Aorta (tissue), 5 donors: ENCODE data around the gene IQGAP3. TPM values are rescaled to one million over a fixed set of nuclear protein-coding genes. Genes with fewer than 3 reads are reported as not detected.
A peak's percentile ranks its signal among the peaks of the same experiment; 100 is the strongest.
"Not testable (repeated sequence)": the region's sequence is repeated elsewhere in the genome, so short reads cannot be mapped to it uniquely, and the experiment has no call there.

Experiments used
- ATAC-seq: fragments of 200-7000 bp; cut with Tn5 transposase; one replicate; pipeline ENCODE4 v1.9.1; 2022; ENCODE audit warnings: moderate library complexity; ENCODE audit not compliant: low FRiP score
- DNase-seq, 2 donors: peaks; one replicate each; pipeline ENCODE4 v3.0.0-alpha.2; 2020
- H3K27ac ChIP-seq, 2 donors: one replicate each; pipeline ENCODE4 v1.5.1; 2013; ENCODE audit warnings: low read length in 2 of 2, mild to moderate bottlenecking in 2 of 2, moderate library complexity in 2 of 2, control low read depth in 1 of 2, inconsistent platforms in 1 of 2, low read depth in 1 of 2
- H3K27me3 ChIP-seq, 2 donors: one replicate each; pipeline ENCODE4 v1.6.1; 2013; ENCODE audit warnings: control low read depth in 1 of 2, low read length in 1 of 2, mild to moderate bottlenecking in 1 of 2, moderate library complexity in 1 of 2; ENCODE audit not compliant: insufficient read depth in 2 of 2, control insufficient read depth in 1 of 2
- H3K36me3 ChIP-seq, 2 donors: one replicate each; pipeline ENCODE4 v1.6.1; 2013; ENCODE audit warnings: control low read depth in 1 of 2, low read length in 1 of 2, mild to moderate bottlenecking in 1 of 2; ENCODE audit not compliant: insufficient read depth in 2 of 2, control insufficient read depth in 1 of 2
- H3K4me1 ChIP-seq, 2 donors: one replicate each; pipeline ENCODE4 v1.6.1; 2013; ENCODE audit warnings: low read length in 2 of 2, control low read depth in 1 of 2, mild to moderate bottlenecking in 1 of 2, moderate library complexity in 1 of 2; ENCODE audit not compliant: insufficient read depth in 2 of 2, control insufficient read depth in 1 of 2
- H3K4me3 ChIP-seq, 2 donors: one replicate each; pipeline ENCODE4 v1.5.1; 2013; ENCODE audit warnings: low read length in 2 of 2, control low read depth in 1 of 2, mild to moderate bottlenecking in 1 of 2
- H3K9me3 ChIP-seq: one replicate; pipeline ENCODE4 v1.6.1; 2013; ENCODE audit warnings: mild to moderate bottlenecking, low read length; ENCODE audit not compliant: control insufficient read depth
- WGBS, 2 donors: extraction: QIAGEN DNeasy Blood & Tissue Kit; methylation state at CpG; one replicate each; pipeline ENCODE4 v1.1.7; 2013; 5-methylcytosine and 5-hydroxymethylcytosine counted together
- intact Hi-C, 2 donors: fragments of 100-400 bp; cut with DNase I; formaldehyde crosslinking; loops; one replicate each; pipeline versions ENCODE4 v1.14.2 to v1.15.0; 2022
- polyA plus RNA-seq, 2 donors: library from polyadenylated mRNA; stranded (reverse); fragments of 200-250 nt; gene quantifications; one replicate each; pipeline ENCODE4 v1.2.3, GENCODE V29; 2013
- total RNA-seq, 2 donors: library from RNA; stranded (reverse); fragmentation: NEBNext Ultra II Directional; extraction: Animal tissue kit (Norgen Biotek cat#: 25700); gene quantifications; one replicate each; pipeline ENCODE4 v1.2.1, GENCODE V29; 2021
- donor health status: healthy with polysubstance abuse.
- donor health status: Bipolar disorder and iron deficiency.
- donor health status: DM: no; HTN: no; CAD: no.
- donor health status: DM: no; HTN: no; CAD: no.
- donor health status: DM: yes; HTN: yes; CAD: no.

The IQGAP3 gene
- total and polyA plus RNA-seq, 4 donors, result 0.10 to 2.3 (median 0.48) TPM

- intact Hi-C loops, result no loop called here
- WGBS, 2 donors, result 82 to 85% methylated on average over 8 of the region's 8 CpGs
These were observed 17.4 kb downstream of the IQGAP3 start for GRCh38 chr1:156554971-156555370.

GRCh38 chr1:156553860-156554485 lies 18.4 kb downstream of the IQGAP3 start:
- Histone ChIP-seq H3K9me3 (no peaks in the 10 kb centered on the region), H3K4me1 (no peaks in the 10 kb centered on the region), H3K4me3 (no peak overlapping the region), H3K36me3 (no peaks in the 10 kb centered on the region), H3K27me3 (no peaks in the 10 kb centered on the region), H3K27ac (no peak overlapping the region)
- no peak for ATAC-seq
- 90 to 93% methylated on average over 6 of the region's 6 CpGs for WGBS, 2 donors
- DNase-seq, result no peak
- intact Hi-C loops, result no loop called here

More at GRCh38 chr1:156554971-156555370, 17.4 kb downstream of the IQGAP3 start:
- no peak overlapping the region for H3K27ac ChIP-seq
- H3K27me3 ChIP-seq, result no peaks in the 10 kb centered on the region
- ATAC-seq, result no peak
- no peak overlapping the region for H3K4me3 ChIP-seq
- H3K9me3 ChIP-seq, result no peaks in the 10 kb centered on the region
- DNase-seq, result peak in 1 of 2 donors; percentile 12
- H3K36me3 ChIP-seq, result no peaks in the 10 kb centered on the region
- H3K4me1 ChIP-seq, result no peaks in the 10 kb centered on the region

GRCh38 chr1:156552937-156553336 lies 19.4 kb downstream of the IQGAP3 start:
- H3K36me3 ChIP-seq, H3K4me3 ChIP-seq, H3K27ac ChIP-seq, H3K4me1 ChIP-seq, intact Hi-C loops, H3K27me3 ChIP-seq, H3K9me3 ChIP-seq: not testable (repeated sequence)
- ATAC-seq (peak; percentile 39), DNase-seq (peak in 1 of 2 donors; percentile 72)
- WGBS, 2 donors, result 95 to 100% methylated on average over 4 of the region's 4 CpGs

GRCh38 chr1:156552518-156552917 lies 19.8 kb downstream of the IQGAP3 start:
- no peak for DNase-seq
- WGBS, 2 donors, result 76 to 77% methylated on average over 5 of the region's 5 CpGs
- no peak for ATAC-seq
- intact Hi-C loops, result no loop called here
- H3K9me3 ChIP-seq, result no peaks in the 10 kb centered on the region
- no peaks in the 10 kb centered on the region for H3K27me3 ChIP-seq
- no peak overlapping the region for H3K4me3 ChIP-seq
- no peaks in the 10 kb centered on the region for H3K36me3 ChIP-seq
- no peaks in the 10 kb centered on the region for H3K4me1 ChIP-seq
- H3K27ac ChIP-seq, result no peak overlapping the region

- no peak overlapping the region for H3K27ac ChIP-seq
- no peak overlapping the region for H3K4me3 ChIP-seq
- DNase-seq, result peak in 1 of 2 donors; percentile 6
- H3K4me1 ChIP-seq, result no peaks in the 10 kb centered on the region
- intact Hi-C loops, result no loop called here
- no peaks in the 10 kb centered on the region for H3K9me3 ChIP-seq
- WGBS, 2 donors, result 96 to 97% methylated on average over 6 of the region's 6 CpGs
- H3K36me3 ChIP-seq, result no peaks in the 10 kb centered on the region
- no peak for ATAC-seq
- no peaks in the 10 kb centered on the region for H3K27me3 ChIP-seq
These were observed 20.5 kb downstream of the IQGAP3 start for GRCh38 chr1:156551869-156552268.

GRCh38 chr1:156551066-156551643 lies 21.2 kb downstream of the IQGAP3 start:
- DNase-seq (no peak), ATAC-seq (no peak)
- intact Hi-C loops, result no loop called here
- Histone ChIP-seq H3K36me3 (no peaks in the 10 kb centered on the region), H3K4me1 (no peaks in the 10 kb centered on the region), H3K27me3 (no peaks in the 10 kb centered on the region), H3K27ac (no peak overlapping the region), H3K9me3 (no peaks in the 10 kb centered on the region), H3K4me3 (no peak overlapping the region)
- WGBS, 2 donors, result 93 to 94% methylated on average over 3 of the region's 3 CpGs

GRCh38 chr1:156550346-156550745 lies 22.0 kb downstream of the IQGAP3 start:
- H3K36me3 ChIP-seq, result no peaks in the 10 kb centered on the region
- ATAC-seq (no peak), DNase-seq (no peak)

GRCh38 chr1:156549831-156550230 lies 22.5 kb downstream of the IQGAP3 start:
- no peaks in the 10 kb centered on the region for H3K9me3 ChIP-seq

More at GRCh38 chr1:156550346-156550745, 22.0 kb downstream of the IQGAP3 start:
- no peaks in the 10 kb centered on the region for H3K4me1 ChIP-seq
- H3K9me3 ChIP-seq, result no peaks in the 10 kb centered on the region
- H3K27me3 ChIP-seq, result no peaks in the 10 kb centered on the region
- no peak overlapping the region for H3K4me3 ChIP-seq
- no peak overlapping the region for H3K27ac ChIP-seq
- 70 to 85% methylated on average over 5 of the region's 5 CpGs for WGBS, 2 donors
- intact Hi-C loops, result no loop called here

GRCh38 chr1:156549390-156549789 lies 23.0 kb downstream of the IQGAP3 start:
- H3K36me3 ChIP-seq, result no peaks in the 10 kb centered on the region
- no peak for DNase-seq
- H3K4me1 ChIP-seq, result no peaks in the 10 kb centered on the region
- intact Hi-C loops, result no loop called here
- whole genome bisulfite sequencing, 2 donors, result 84 to 85% methylated on average over 2 of the region's 2 CpGs
- no peak for ATAC-seq
- H3K9me3 ChIP-seq, result no peaks in the 10 kb centered on the region
- H3K27me3 ChIP-seq, result no peaks in the 10 kb centered on the region
- H3K4me3 ChIP-seq, result no peak overlapping the region
- no peak overlapping the region for H3K27ac ChIP-seq

More at GRCh38 chr1:156549831-156550230, 22.5 kb downstream of the IQGAP3 start:
- H3K4me3 ChIP-seq, result no peak overlapping the region
- H3K36me3 ChIP-seq, result no peaks in the 10 kb centered on the region
- no peaks in the 10 kb centered on the region for H3K27me3 ChIP-seq
- ATAC-seq (no peak), DNase-seq (no peak)
- H3K4me1 ChIP-seq, result no peaks in the 10 kb centered on the region
- intact Hi-C loops, result no loop called here
- H3K27ac ChIP-seq, result no peak overlapping the region
- WGBS, 2 donors, result 50 to 61% methylated on average over 1 of the region's 1 CpG
